Activated CD4-positive, CD25-positive, alpha-beta regulatory T cell treated with anti-CD3 and anti-CD28 coated beads, Interleukin-2, amount 50 U/mL, for 72 hours (primary cell): ENCODE results near the gene TMPRSS11D.

ENCODE experiments used
- DNase-seq: peaks from one replicate; pipeline ENCODE4 v3.0.0; 2021

Gene TMPRSS11D, protein sequence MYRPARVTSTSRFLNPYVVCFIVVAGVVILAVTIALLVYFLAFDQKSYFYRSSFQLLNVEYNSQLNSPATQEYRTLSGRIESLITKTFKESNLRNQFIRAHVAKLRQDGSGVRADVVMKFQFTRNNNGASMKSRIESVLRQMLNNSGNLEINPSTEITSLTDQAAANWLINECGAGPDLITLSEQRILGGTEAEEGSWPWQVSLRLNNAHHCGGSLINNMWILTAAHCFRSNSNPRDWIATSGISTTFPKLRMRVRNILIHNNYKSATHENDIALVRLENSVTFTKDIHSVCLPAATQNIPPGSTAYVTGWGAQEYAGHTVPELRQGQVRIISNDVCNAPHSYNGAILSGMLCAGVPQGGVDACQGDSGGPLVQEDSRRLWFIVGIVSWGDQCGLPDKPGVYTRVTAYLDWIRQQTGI

GRCh38 chr4:67883902-67884301 is at the start of gene TMPRSS11D:
TSS of gene TMPRSS11D (minus strand) at chr4:67884002. CDS start at chr4:67883933, 69 bp downstream.
- DNase-seq: no peak

GRCh38 chr4:67933038-67933437 is 49.2 kb upstream of the TMPRSS11D start:
- DNase-seq: no peak

- DNase-seq: no peak
Observed at GRCh38 chr4:67931256-67931655, 47.5 kb upstream of the TMPRSS11D start.

GRCh38 chr4:67929426-67929825 is 45.6 kb upstream of the TMPRSS11D start:
- DNase-seq: no peak

GRCh38 chr4:67928546-67928945 is 44.7 kb upstream of the TMPRSS11D start:
- DNase-seq: no peak

GRCh38 chr4:67927251-67927650 is 43.4 kb upstream of the TMPRSS11D start:
- no peak for DNase-seq

DNA sequence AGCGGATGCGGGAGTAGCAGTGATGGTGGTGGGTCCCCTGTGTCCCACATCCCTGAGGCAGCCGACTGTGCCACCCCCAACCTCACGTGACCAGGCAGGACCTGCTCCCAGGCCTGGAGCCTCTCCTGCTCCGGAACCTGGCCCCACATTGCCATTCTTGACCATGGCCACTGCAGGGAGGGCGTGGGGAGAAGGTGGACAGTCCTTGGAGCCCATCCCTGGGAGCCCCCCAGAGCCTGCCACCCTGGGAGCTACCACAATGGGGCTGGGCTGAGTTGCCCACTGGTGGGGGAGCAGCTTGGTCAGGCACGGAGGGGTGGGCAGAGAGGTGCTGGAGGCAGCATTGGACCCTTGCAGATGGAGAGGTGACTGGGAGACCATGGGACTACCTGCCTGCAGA is 42.7 kb upstream of the TMPRSS11D start:
- no peak for DNase-seq

DNA sequence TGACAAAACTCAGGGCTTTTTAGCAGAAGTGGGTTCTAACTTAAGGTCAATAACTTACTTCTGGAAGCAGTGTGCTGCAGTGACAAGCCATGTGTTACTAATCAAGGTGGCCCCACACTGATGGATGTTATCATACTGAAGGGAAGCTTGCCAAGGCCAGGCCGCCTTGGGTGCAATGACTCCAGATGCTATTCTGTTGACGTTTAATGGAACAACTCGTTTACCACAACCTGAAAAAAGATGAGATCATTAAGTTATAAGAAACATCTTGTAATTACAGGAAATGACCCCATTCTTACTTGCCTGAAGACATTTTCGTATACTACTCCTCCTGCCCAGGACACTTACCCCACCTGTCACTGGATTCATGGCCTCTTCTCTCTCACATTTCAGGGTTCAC is 38.9 kb upstream of the TMPRSS11D start:
- no peak for DNase-seq

GRCh38 chr4:67918428-67918827 is 34.6 kb upstream of the TMPRSS11D start:
- no peak for DNase-seq

GRCh38 chr4:67915400-67915966 is 31.7 kb upstream of the TMPRSS11D start:
- DNase-seq: no peak

GRCh38 chr4:67912080-67912479 is 28.3 kb upstream of the TMPRSS11D start:
- no peak for DNase-seq

DNA sequence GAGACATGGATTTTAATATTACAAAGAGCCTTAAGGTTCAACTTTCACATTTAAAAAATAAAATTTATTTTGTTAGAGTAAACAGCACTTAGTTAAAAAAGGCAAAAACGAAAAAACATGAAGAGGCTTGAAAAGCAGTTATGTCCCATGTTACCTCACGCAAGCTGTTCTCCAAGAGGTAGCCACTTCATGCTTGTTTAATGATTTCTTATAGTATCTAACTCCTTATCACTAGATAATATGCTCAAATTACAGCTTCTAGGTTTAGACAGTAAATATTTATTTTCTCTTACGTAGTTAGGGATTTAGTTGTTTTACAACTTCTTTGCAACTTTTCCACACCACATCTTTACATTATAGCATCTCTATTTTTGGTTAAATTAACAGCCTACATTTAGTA is 27.8 kb upstream of the TMPRSS11D start:
- DNase-seq: no peak

- no peak for DNase-seq
Observed at GRCh38 chr4:67911141-67911540, 27.3 kb upstream of the TMPRSS11D start.

GRCh38 chr4:67910585-67910905 is 26.7 kb upstream of the TMPRSS11D start:
- DNase-seq: no peak

DNA sequence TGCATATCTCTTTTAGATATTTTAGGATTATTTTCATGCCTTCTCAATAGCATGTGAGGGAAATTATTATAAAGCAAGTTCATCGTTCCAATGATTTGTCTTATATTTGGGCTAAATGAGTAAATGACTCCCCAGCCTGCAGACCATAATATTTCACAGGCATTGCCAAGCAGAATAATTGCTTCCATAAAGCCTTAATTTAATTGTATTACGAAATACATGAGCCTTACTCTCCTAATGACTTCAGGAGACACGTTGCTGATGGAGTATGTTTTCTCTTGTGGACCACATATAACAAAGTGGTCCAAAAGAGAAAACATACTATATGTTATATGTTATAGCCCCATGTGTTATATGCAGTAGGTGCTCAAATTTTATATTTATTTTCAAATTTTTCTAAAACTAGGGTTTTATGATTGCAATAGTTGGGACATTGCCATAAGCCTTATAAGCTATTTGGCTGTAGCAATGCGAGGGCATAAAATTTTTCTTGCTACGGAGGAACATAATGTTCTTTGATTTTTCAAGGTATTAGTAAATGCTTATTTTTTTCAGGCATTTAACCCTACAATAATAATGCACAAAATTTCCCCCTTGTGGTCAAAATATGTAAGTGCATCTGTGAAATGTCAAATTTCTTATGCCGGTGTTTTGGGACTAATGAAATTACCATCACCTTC is 26.2 kb upstream of the TMPRSS11D start:
- DNase-seq: no peak

DNA sequence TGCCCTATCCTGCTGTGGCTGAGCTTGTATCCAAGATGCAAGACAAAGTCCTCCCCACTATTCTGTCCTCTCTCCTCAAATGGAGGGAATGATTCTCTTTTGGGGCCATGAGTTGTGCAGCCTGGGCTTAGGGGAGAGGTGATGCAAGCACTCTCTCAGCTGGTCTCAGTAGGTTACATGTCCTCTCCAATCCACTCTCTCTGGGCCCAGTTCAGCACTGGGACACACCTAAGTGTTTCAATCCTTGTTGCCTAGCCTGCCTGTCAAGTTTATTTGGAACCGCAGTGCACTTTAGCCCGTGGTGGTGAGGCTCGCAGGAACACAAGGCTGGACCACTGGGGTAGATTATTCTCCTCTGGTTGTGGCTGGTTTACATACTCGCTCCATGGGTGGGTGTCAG is 23.8 kb upstream of the TMPRSS11D start:
- no peak for DNase-seq

DNA sequence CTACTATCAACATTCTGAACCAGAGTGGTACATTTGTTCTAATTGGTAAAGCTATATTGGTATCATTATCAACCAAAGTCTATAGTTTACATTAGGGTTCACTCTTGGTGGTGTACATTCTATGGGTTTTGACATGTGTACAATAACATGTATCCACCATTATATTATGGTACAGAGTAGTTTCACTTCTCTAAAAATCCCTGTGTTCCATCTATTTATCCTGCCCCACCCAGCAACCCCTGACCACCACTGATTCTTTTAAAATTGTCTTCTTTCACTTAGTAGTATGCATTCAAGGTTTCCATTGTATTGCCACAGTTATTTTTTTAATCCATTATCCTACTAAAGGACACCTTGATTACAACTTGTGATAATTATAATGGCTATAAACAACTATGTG is 15.3 kb upstream of the TMPRSS11D start:
- DNase-seq: no peak

DNA sequence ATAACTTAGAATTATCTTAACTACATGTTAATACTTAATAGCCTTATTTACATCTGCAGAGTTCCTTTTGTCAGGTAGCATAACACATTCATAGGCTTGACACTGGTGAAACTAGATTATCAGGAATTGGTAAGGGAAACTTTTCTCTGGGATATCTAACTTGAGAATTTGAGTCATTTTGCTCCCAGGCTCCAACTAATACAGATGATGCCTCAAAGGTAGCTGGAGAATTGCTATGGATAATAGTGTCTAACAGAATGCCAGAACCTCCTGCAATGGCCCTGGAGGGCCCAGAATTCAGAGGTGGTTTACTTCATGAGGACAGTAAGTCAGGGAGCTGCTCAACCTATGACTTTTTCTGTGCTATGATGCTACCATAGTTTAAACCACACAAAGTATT is 13.9 kb upstream of the TMPRSS11D start:
- no peak for DNase-seq

DNA sequence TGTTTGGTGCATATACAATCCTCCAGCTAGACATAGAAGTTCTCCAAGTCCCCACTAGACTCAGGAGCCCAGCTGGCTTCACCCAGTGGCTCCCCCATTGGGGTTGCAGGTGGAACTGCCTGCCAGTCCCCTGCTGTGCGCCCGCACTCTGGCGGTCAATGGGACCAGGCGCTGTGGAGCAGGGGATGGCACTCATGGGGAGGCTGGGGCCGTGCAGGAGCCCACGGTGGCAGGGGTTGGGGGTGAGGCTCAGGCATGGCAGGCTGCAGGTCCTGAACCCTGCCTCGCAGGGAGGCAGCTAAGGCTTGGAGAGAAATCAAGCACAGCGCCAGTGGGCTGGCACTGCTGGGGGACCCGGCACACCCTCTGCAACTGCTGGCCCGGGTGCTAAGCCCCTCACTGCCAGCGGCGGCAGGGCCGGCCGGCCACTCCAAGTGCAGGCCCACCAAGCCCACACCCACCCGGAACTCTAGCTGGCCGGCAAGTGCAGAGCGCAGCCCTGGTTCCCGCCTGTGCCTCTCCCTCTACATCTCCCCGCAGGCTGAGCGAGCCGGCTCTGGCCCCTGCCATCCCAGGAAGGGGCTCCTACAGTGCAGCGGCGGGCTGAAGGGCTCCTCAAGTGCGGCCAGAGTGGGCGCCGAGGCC is 12.7 kb upstream of the TMPRSS11D start:
- no peak for DNase-seq

DNA sequence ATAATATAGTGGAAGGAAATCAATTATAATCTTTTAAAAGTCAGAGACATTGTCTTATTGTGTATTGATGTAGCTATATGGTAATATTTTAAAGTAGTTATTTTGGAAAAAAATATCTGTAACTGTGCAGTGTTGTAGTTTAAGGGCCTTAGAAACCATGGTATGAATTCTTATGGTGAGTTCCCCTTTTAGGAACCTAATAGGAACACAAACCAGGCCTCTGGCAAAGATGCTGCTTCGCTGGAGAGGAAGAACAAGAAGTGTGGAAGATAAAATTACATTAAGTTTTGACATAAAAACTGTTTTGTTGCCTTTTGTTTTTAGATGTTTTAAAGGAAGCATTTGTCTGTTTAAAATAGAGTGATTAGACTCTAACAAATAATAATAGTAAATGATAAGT is 10.9 kb upstream of the TMPRSS11D start:
- no peak for DNase-seq

DNA sequence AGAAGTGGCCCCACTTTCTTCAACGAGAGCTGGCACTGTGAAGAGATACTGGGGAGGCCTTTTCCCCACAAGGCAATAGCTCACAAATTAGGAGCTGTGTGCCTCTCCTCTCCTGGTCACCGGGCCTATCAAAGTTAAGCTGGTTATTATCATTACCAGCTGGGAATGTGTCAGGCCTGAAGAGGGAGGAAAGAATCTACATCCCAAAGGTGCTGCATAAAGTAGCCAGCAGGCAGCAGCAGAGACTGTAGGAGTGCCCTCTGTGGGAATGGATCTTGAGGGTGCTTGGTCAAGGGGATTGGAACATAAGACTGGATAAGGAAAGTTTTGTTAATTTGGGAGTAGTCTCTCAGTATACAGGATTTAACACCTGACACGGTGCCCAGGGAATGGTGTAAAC is 9.1 kb upstream of the TMPRSS11D start:
- no peak for DNase-seq

- DNase-seq: no peak
Observed at GRCh38 chr4:67892253-67892652, 8.5 kb upstream of the TMPRSS11D start.

DNA sequence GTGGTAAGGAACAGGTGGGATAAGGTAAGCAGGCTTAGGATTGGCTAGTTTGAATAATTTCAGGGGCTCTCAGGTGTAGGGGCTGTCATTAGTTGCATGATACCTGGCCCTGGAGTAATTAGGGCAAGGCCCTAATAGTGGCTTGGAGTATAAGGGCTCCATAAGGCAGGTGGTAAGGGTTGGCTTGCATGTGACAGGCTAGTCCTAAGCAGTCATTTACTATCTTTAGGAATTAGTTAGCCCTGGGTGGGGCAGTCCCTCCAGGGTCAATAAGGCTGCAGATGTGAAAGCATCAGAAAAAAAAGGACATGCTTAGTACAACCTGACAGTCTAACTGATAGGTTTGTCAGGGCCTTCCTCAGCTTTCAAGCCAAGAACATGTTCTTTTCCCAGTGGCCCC is 7.8 kb upstream of the TMPRSS11D start:
- DNase-seq: no peak

DNA sequence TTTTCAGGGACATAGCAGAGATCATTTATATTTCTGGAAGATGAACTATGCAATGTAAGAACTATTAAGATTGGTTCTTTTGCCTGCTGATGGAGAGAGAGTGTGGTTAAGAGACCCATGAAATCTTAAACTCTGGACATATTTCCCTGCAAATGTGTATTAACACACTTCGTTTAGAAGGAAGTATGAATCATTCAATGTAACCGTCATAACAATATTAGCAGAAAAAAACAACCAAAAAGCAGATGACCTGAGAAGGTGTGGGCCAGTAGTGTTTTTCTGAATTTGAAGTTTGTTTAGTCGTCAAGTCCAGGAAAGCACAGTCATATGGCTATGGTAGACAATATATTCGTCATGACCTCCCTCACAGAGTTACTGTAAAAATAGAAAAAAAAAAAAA is 2.5 kb upstream of the TMPRSS11D start:
- no peak for DNase-seq
